Measurements from ENCODE around the gene DDX27. TPM values are rescaled to one million over a fixed set of nuclear protein-coding genes. Genes with fewer than 3 reads are reported as not detected.
A peak's percentile ranks its signal among the peaks of the same experiment; 100 is the strongest.

Gene DDX27
- total and polyA plus RNA-seq, 2 of the 13 experiments (the other 11 are each of a cell fraction or from before 2014, with no cell fraction given): 42.6 to 72.8 TPM

DNA sequence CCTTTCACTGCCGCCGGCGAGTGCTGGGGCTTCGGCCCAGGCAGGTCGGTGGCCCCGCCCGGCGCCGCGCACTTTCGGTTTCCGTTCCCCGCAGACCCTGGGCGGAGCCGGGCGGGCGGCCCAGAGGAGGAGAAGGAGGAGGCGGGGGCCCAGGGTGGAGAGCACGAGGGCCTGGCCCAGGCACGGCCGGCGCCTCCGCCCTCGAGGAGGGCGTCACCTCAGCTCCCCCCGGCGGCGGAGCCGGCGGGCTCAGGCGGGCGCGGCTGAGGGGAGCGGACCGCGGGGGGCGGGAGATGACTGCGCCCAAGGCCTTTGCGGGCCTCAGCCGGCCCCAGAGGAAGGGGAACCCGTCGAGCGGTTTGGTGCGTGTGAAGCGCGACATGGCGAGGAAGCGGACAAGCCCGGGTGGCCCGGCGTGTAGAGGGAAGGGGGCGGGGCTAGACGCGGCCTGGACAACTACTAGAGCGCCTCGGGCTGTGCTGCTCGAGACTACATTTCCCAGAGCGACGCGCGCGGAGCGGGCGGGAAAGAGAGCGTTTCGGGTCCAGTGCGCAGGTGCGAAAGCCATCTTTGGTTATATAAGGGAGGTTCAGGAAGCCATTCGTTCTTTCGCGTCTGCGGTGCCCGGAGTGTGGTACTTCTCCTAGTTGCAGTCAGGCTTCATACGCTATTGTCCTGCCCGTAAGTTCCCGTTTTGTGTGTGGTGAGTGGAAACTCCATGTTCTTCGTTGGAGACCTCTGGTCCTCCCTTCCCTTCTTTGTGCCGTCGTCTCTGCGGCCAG, 59.0 kb downstream of the DDX27 start, which contains the start of gene ZNFX1 (continued):
- TF ChIP-seq, protein P1, sequence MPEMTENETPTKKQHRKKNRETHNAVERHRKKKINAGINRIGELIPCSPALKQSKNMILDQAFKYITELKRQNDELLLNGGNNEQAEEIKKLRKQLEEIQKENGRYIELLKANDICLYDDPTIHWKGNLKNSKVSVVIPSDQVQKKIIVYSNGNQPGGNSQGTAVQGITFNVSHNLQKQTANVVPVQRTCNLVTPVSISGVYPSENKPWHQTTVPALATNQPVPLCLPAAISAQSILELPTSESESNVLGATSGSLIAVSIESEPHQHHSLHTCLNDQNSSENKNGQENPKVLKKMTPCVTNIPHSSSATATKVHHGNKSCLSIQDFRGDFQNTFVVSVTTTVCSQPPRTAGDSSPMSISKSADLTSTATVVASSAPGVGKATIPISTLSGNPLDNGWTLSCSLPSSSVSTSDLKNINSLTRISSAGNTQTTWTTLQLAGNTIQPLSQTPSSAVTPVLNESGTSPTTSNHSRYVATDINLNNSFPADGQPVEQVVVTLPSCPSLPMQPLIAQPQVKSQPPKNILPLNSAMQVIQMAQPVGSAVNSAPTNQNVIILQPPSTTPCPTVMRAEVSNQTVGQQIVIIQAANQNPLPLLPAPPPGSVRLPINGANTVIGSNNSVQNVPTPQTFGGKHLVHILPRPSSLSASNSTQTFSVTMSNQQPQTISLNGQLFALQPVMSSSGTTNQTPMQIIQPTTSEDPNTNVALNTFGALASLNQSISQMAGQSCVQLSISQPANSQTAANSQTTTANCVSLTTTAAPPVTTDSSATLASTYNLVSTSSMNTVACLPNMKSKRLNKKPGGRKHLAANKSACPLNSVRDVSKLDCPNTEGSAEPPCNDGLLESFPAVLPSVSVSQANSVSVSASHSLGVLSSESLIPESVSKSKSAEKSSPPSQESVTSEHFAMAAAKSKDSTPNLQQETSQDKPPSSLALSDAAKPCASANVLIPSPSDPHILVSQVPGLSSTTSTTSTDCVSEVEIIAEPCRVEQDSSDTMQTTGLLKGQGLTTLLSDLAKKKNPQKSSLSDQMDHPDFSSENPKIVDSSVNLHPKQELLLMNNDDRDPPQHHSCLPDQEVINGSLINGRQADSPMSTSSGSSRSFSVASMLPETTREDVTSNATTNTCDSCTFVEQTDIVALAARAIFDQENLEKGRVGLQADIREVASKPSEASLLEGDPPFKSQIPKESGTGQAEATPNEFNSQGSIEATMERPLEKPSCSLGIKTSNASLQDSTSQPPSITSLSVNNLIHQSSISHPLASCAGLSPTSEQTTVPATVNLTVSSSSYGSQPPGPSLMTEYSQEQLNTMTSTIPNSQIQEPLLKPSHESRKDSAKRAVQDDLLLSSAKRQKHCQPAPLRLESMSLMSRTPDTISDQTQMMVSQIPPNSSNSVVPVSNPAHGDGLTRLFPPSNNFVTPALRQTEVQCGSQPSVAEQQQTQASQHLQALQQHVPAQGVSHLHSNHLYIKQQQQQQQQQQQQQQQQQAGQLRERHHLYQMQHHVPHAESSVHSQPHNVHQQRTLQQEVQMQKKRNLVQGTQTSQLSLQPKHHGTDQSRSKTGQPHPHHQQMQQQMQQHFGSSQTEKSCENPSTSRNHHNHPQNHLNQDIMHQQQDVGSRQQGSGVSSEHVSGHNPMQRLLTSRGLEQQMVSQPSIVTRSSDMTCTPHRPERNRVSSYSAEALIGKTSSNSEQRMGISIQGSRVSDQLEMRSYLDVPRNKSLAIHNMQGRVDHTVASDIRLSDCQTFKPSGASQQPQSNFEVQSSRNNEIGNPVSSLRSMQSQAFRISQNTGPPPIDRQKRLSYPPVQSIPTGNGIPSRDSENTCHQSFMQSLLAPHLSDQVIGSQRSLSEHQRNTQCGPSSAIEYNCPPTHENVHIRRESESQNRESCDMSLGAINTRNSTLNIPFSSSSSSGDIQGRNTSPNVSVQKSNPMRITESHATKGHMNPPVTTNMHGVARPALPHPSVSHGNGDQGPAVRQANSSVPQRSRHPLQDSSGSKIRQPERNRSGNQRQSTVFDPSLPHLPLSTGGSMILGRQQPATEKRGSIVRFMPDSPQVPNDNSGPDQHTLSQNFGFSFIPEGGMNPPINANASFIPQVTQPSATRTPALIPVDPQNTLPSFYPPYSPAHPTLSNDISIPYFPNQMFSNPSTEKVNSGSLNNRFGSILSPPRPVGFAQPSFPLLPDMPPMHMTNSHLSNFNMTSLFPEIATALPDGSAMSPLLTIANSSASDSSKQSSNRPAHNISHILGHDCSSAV (CRISPR knock-in tag; IDR thresholded peaks at IDR 0.05; ENCODE audit: borderline replicate concordance): peak; percentile 99
- TF ChIP-seq ZNF616 (CRISPR knock-in tag; IDR thresholded peaks at IDR 0.05; ENCODE audit: low read depth): peak; percentile 89
- peak; percentile 98 for TF ChIP-seq IKZF4 (CRISPR knock-in tag; IDR thresholded peaks at IDR 0.05; ENCODE audit: borderline replicate concordance, low read depth, not compliant biosample characterization)
- peak; percentile 84 for TF ChIP-seq ZNF782 (CRISPR knock-in tag; IDR thresholded peaks at IDR 0.05; ENCODE audit: borderline replicate concordance)
- TF ChIP-seq RARG (CRISPR knock-in tag; IDR thresholded peaks at IDR 0.05; ENCODE audit: low read depth): peak; percentile 99
- TF ChIP-seq CENPX (CRISPR knock-in tag; IDR thresholded peaks at IDR 0.05): no peak
- TF ChIP-seq XBP1 (CRISPR knock-in tag; IDR thresholded peaks at IDR 0.05): peak; percentile 93; the same call in 1 of the 2 replicates
- TF ChIP-seq HNF4A (CRISPR knock-in tag; IDR thresholded peaks at IDR 0.05): 0 out of 2 replicates have a peak, but pooled peaks have one; percentile 46
- peak; percentile 88; the same call in 1 of the 2 replicates for TF ChIP-seq ZNF780A (CRISPR knock-in tag; IDR thresholded peaks at IDR 0.05)
- TF ChIP-seq ZNF614 (CRISPR knock-in tag; IDR thresholded peaks at IDR 0.05; ENCODE audit: borderline replicate concordance): peak; percentile 73
- no peak for TF ChIP-seq KAT2B (IDR thresholded peaks at IDR 0.05; ENCODE audit: borderline replicate concordance, low read depth, low read length)
- peak; percentile 94 for TF ChIP-seq SP140L (CRISPR knock-in tag; IDR thresholded peaks at IDR 0.05; ENCODE audit: borderline replicate concordance)
- no peak for TF ChIP-seq HMGA1 (CRISPR knock-in tag; conservative IDR thresholded peaks at IDR 0.05)
- peak; percentile 97 for TF ChIP-seq TEAD2 (CRISPR knock-in tag; IDR thresholded peaks at IDR 0.05)
- peak; percentile 92; the same call in 1 of the 2 replicates for TF ChIP-seq SAFB2 (CRISPR knock-in tag; IDR thresholded peaks at IDR 0.05; ENCODE audit: borderline replicate concordance, low read depth)
- TF ChIP-seq SRF (IDR thresholded peaks at IDR 0.05; ENCODE audit: low read depth, low read length): peak; percentile 58; the same call in 1 of the 2 replicates
- TF ChIP-seq ZNF263 (CRISPR knock-in tag; IDR thresholded peaks at IDR 0.05): peak; percentile 85
- peak; percentile 92 for TF ChIP-seq SRY (CRISPR knock-in tag; IDR thresholded peaks at IDR 0.05)
- peak; percentile 94; the same call in 1 of the 2 replicates for TF ChIP-seq ZNF44 (CRISPR knock-in tag; IDR thresholded peaks at IDR 0.05)
- TF ChIP-seq RBM39 (IDR thresholded peaks at IDR 0.05; ENCODE audit: low read depth, low read length, poor library complexity, severe bottlenecking): peak; percentile 90
- no peak; the same call in 1 of the 2 replicates for TF ChIP-seq PCBP1 (IDR thresholded peaks at IDR 0.05; ENCODE audit: borderline replicate concordance, low read depth, low read length)
- peak; percentile 78; the same call in 1 of the 2 replicates for TF ChIP-seq ZSCAN22 (CRISPR knock-in tag; IDR thresholded peaks at IDR 0.05)
- no peak for TF ChIP-seq SMAD9 (CRISPR knock-in tag; IDR thresholded peaks at IDR 0.05)
